Stimulated activated CD4-positive, alpha-beta T cell treated with anti-CD3 and anti-CD28 coated beads, Interleukin-15, amount 100 ng/mL, for 1 hour (primary cell): ENCODE data around the gene SMDT1.
"Not testable (repeated sequence)": the region's sequence is repeated elsewhere in the genome, so short reads cannot be mapped to it uniquely, and the experiment has no call there.

Experiments
- DNase-seq, 2 donors: peaks; one replicate each; pipeline ENCODE4 v3.0.0-alpha.2; 2020; ENCODE audit warnings: low read depth in 1 of 2, low spot score in 1 of 2

The SMDT1 gene

DNA sequence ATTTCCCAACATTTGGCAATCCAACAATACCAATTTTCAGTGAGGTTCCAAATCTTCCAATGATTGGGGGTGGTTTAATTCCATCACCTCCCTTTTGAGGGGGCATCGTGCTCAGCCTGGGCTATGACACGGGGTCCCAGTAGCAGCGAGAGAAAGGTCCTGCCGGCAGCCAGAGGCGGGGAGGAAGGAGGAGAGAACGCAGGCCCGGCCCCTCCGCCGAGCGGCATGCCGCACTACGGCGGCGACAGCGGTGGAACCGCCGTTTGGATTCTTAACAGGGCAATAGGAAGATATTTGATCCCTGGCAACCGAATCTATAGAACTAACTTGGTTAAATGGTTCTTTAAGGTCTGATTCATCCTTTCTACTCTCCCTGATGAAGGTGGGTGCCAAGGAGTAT lies 29.3 kb downstream of the SMDT1 start:
- DNase-seq: no peak

DNA sequence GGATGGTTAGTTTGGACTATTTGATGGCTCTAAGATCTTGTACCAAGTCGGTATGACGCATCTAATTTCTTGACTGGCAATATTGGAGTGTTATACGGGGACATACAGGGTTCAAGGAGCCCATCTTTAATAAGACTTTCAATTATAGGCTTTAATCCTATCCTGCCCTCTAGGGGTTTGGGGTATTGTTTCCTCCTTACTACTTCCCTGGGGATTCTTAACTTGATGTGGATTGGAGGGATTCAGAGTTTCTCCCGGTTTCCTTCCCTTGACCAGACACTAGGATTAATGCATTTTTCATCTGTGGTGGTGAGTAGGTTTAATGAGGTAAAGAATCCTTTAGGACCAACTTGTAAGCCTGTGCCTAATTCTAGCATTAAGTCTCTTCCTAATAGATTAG lies 32.3 kb downstream of the SMDT1 start:
- no peak for DNase-seq

DNA sequence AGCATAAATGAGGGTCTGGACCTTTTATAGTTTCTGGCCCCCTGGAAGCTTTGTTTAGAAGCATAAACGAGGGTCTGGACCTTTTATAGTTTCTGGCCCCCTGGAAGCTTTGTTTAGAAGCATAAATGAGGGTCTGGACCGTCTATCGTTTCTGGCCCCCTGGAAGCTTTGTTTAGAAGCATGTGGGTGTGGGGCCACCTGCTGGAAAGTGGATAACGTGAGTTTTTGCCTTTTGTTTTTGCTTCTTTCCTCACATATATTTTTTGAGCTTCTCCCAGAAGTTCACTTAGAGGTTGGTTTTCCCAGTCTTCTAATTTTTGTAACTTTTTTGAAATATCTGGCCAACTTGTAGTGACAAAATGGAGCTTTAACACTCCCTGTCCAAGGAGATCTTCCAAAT lies 33.3 kb downstream of the SMDT1 start:
- not testable (repeated sequence) for DNase-seq

DNA sequence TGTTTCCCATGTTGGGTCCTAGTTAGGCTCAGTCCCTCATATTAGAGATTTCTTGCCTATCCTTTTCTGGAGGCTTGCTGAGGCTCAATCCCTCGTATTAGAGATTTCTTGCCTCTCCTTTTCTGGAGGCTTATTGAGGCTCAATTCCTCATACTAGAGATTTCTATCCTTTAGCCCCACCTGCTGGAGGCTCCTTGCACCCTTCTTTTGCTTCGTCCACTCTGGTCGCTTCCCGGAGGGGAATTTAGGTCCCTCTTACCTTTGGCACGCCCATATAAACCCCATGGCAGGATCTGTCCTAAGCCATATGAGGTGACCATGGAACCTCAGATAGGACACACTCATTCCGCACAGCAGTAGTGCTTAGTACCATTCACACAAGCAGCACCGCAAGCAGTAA lies 35.2 kb downstream of the SMDT1 start:
- no peak for DNase-seq

DNA sequence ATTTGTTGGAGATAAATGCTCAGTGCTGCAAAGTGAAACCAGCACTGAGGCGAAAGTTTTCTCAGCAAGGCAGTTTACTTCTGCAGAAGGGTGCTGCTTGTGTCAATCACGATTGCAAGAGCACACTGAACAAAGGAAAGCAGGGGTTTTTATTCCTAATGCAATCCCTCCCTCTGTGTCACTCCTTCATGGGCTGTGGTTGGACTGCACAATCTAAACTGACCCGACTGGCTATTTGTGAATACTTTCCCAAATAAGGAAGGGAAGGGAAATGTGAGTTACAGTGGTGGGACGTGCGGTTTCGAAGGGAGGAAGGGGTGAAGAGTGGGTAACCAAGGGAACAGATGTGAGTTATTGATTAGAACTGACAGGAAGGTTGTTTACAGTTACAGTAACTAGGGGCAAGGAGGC lies 35.9 kb downstream of the SMDT1 start:
- DNase-seq: not testable (repeated sequence)

DNA sequence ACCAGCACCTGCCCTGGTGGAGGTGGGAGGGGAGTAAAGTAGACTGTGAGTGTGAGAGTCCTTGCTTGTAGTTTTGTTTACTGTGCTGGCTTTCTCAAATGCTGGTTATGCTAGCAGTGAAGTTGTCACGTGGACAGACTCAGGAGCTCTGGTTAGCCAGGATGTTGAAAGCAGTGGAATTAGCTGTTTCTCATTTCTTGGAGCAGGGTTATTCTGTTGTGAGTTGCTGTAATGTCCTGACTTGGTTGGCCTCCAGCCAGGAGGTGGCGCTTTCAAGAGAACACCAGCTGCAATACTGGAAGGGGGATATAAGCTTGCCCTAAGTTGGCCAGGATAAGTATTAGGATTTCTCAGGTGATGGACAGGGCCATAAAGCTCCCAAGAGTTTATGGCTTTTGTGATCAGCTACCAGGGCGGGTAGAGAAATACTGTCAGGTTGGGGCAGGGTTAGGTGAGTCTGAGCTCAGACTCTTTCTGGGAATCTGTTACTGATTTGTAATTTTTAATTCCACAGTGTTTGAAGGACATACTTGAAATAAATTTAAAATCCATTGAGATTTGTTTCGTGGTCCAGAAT lies 37.4 kb downstream of the SMDT1 start:
- DNase-seq: no peak

DNA sequence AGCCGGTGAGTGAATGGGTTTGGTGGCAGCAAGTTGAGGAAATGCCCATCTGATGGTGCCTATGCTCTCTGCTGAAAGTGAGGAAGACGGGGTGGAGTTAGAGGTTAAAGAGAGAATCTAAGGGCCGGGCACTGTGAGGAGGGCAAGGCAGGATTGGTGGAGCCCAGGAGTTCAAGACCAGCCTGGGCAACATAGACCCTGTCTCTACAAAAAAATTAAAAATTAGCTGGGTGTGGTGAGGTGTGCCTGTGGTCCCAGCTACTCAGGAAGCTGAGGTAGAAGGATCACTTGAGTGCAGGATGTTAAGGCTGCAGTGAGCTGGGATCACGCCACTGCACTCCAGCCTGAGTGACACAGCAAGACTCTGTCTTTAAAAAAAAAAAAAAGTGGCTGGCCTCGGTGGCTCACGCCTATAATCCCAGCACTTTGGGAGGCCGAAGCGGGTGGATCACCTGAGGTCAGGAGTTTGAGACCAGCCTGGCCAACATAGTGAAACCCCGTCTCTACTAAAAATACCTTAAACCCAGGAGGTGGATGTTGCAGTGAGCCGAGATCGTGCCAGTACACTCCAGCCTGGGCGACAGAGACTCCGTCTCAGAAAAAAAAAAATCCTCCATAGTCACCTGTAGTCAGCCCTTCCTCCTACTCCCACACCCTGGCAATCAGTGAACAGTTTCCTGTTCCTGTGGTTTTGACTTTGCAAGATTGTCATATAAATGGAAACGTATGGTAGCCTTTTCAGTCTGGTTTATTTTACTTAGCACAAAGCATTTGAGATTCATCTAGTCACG lies 40.9 kb downstream of the SMDT1 start:
- not testable (repeated sequence) for DNase-seq

DNA sequence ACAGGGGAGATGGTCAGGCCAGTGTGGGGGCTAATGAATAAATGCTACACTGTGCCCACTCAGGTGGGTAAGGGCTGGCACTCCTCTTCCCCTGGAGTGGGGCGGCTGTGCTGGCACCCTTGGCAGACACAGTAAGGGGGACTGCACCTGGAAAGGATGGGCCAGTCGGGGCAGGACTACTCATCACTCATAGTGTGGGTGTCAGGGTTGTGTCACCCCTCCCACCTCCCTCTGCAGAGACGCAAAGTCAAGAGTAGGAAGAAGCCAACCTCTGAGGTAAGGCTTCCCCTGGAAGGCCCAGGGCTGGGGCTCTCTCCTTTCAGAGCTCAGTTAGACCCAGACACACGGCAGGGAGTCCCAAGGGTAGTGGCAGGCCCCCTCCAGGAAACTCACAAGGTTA lies 44.0 kb downstream of the SMDT1 start:
- not testable (repeated sequence) for DNase-seq

DNA sequence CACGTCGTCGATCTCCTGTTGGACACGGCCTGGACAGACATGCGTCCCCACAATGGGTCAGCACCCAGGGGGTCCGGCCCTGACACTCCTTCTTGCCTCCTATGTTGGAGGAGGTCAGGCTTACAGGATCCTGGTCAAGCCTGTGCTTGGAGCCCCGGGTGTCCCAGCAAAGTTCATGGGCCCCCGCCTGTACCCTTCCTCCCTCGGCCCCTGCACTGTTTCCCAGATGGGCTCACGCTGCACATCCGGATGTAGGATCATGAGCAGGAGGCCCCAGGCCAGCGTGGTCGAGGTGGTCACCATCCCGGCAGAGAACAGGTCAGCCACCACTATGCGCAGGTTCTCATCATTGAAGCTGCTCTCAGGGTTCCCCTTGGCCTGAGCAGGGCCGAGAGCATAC lies 48.1 kb downstream of the SMDT1 start:
- DNase-seq: no peak

DNA sequence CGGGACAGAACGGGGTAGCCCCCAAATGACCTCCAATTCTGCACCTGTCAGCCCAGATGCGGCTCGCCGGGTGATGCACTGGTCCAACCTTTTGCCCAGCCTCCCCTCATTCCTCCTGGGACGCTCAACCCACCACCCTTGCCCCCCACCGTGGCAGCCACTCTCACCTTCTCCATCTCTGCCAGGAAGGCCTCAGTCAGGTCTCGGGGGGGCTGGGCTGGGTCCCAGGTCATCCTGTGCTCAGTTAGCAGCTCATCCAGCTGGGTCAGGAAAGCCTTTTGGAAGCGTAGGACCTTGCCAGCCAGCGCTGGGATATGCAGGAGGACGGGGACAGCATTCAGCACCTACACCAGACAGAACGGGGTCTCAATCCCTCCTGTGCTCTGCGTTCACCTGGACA lies 48.5 kb downstream of the SMDT1 start:
- DNase-seq: not testable (repeated sequence)

DNA sequence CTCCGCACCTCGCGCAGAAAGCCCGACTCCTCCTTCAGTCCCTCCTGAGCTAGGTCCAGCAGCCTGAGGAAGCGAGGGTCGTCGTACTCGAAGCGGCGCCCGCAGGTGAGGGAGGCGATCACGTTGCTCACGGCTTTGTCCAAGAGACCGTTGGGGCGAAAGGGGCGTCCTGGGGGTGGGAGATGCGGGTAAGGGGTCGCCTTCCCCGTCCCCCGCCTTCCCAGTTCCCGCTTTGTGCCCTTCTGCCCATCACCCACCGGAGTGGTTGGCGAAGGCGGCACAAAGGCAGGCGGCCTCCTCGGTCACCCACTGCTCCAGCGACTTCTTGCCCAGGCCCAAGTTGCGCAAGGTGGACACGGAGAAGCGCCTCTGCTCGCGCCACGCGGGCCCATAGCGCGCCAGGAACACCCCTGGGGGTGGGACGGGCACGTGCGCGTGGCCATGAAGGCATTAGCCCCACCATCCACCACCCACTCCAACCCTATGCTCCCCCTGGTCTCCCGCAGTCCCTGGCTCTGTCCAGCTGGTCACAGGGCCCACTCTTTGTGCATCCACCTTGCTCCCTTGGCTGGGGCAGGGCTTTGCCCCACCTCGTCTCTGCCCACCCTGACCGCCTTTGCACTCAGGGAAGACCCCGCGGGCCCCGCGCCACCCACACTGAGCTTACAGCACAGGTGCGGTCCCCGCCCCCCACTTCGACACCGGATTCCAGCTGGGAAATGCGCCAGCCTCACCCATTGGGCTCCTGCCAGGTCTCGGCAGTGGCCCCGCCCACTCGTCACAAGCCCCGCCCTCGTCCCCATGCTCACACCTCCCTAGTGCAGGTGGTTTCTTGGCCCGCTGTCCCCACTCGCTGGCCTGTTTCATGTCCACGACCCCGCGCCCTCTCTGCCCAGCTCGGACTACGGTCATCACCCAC lies 49.5 kb downstream of the SMDT1 start:
- DNase-seq: not testable (repeated sequence)

DNA sequence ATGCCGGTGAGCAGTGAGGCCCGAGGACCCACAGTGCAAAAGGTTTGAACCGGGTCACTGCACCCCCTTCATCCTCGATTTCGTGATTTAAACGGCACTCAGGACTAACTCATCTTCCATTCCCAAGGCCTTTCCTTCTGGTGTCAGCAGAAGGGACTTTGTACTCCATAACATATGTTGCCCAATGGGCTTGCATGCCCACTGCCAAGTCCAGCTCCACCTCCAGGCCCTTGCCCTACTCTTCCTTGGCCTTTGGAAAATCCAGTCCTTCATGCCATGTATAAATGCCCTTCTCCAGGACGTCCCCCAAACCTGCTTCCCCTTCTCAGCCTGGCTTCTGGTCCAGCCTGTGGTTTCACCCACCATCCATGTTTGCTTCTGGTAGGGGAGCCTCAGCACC lies 50.7 kb downstream of the SMDT1 start:
- DNase-seq: not testable (repeated sequence)

DNA sequence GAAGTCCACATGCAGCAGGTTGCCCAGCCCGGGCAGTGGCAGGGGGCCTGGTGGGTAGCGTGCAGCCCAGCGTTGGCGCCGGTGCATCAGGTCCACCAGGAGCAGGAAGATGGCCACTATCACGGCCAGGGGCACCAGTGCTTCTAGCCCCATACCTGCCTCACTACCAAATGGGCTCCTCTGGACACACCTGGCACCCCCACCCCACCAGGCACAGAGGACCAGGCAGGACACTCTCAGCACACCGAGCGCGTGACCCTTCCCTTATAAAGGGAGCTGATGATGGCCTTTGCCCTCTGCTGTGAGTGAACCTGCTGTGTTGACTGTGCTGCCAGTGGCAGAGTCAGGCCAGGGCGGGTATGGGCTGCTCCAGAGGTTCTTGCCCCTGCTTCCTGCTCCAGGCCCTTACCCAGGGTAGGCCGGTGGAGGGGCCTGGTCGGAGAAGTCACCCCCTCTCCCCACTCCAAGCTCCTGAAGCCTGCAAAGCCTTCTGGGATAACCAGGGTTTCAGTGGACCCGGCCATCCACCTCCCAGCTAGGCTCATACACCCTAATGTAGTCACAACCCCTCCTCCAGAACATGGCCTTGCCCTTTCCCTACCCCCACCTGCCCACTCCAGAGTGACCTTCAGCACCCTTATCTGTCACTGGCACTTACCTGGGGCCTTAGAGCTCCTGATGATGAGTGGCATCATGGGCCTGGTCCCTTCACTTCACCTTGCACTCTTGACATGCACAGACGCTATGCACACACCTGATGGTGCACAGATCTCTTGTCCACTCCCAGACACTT lies 51.3 kb downstream of the SMDT1 start, which contains the start of gene CYP2D6:
TSS of gene CYP2D6 (minus strand) at position 172 of the 793 bp plus-strand sequence. CDS start at position 153, 19 bp downstream.
- DNase-seq: not testable (repeated sequence)

DNA sequence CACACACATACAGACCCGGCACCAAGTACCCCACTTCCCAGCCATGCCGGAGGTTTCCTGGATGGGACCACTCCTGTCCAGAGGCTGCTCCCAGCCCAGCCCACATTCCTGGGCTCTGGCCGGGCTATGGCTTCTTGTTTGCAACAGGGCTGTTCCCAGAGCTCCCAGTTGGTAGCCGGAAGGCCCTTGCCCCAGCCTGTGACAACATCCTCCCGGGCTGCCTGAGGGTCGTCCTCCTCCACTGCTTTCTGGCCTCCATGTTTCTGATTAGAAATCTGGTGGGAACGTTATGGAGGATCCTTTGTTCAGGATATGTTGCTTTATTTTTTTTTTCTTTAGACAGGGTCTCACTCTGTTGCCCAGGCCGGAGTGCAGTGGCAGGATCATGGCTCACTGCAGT lies 52.1 kb downstream of the SMDT1 start:
- no peak for DNase-seq

DNA sequence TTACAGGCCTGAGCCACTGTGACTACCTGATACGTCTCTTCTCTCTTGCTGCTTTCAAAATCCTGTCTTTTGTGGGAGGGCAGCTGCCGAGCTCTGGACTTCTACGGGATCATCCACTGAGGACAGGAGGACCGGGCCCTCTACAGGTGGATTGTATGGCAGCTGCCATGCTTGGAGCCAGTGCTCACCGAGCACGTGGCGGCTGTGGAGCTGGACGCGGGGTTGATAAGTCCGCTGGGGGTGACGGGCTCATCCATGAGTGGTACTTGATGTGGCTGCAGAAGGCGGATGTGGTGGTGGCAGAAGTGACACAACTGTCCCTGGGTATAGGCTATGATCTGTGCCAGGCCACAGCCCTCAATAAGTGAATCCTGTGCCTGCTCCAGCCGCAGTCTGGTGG lies 53.0 kb downstream of the SMDT1 start:
- DNase-seq: no peak
